ENCODE results near the gene HMGCL. TPM values are rescaled to one million over a fixed set of nuclear protein-coding genes. Genes with fewer than 3 reads are reported as not detected.

The HMGCL gene
- polyA plus RNA-seq, 1 experiment, result 39.5 TPM

GRCh38 chr1:23817633-23818032 is 7.6 kb downstream of the HMGCL start:
- no peak for DNase-seq (ENCODE audit: low read depth, low spot score)
- Histone ChIP-seq H3K4me3 (ENCODE audit: low read depth, low read length) (no peak overlapping the region), H3K27me3 (ENCODE audit: control insufficient read depth, insufficient read depth, low read length) (no peaks in the 10 kb centered on the region), H3K9me3 (ENCODE audit: control insufficient read depth, insufficient read depth, low read length) (no peaks in the 10 kb centered on the region), H3K27ac (ENCODE audit: low read depth, low read length) (no peak overlapping the region)
- ChIA-PET CTCF (interaction anchor here (1.0 to 1.5 kb wide), 2 partner anchors 8 to 99 kb away, joined by 3 to 6 read pairs; no protein-coding TSS in a partner anchor), POLR2A (no interaction called here)
- TF ChIP-seq, protein P1, sequence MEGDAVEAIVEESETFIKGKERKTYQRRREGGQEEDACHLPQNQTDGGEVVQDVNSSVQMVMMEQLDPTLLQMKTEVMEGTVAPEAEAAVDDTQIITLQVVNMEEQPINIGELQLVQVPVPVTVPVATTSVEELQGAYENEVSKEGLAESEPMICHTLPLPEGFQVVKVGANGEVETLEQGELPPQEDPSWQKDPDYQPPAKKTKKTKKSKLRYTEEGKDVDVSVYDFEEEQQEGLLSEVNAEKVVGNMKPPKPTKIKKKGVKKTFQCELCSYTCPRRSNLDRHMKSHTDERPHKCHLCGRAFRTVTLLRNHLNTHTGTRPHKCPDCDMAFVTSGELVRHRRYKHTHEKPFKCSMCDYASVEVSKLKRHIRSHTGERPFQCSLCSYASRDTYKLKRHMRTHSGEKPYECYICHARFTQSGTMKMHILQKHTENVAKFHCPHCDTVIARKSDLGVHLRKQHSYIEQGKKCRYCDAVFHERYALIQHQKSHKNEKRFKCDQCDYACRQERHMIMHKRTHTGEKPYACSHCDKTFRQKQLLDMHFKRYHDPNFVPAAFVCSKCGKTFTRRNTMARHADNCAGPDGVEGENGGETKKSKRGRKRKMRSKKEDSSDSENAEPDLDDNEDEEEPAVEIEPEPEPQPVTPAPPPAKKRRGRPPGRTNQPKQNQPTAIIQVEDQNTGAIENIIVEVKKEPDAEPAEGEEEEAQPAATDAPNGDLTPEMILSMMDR (IDR thresholded peaks at IDR 0.05; ENCODE audit: low read depth, low read length), result no peak

GRCh38 chr1:23816906-23817305 is 8.3 kb downstream of the HMGCL start:
- no peak overlapping the region for H3K27ac ChIP-seq (ENCODE audit: low read depth, low read length)
- ChIA-PET POLR2A (no interaction called here), CTCF (no interaction called here)
- no peak for DNase-seq (ENCODE audit: low read depth, low spot score)
- H3K27me3 ChIP-seq (ENCODE audit: control insufficient read depth, insufficient read depth, low read length), result no peaks in the 10 kb centered on the region
- TF ChIP-seq, protein P1 (IDR thresholded peaks at IDR 0.05; ENCODE audit: low read depth, low read length), result no peak
- no peak overlapping the region for H3K4me3 ChIP-seq (ENCODE audit: low read depth, low read length)
- H3K9me3 ChIP-seq (ENCODE audit: control insufficient read depth, insufficient read depth, low read length), result no peaks in the 10 kb centered on the region

GRCh38 chr1:23816361-23816760 is 8.9 kb downstream of the HMGCL start:
- TF ChIP-seq, protein P1 (IDR thresholded peaks at IDR 0.05; ENCODE audit: low read depth, low read length), result no peak
- CTCF ChIA-PET, result no interaction called here

GRCh38 chr1:23814016-23814415 is 11.2 kb downstream of the HMGCL start:
- no peaks in the 10 kb centered on the region for H3K27me3 ChIP-seq (ENCODE audit: control insufficient read depth, insufficient read depth, low read length)
- no peak overlapping the region for H3K4me3 ChIP-seq (ENCODE audit: low read depth, low read length)
- no peak overlapping the region for H3K27ac ChIP-seq (ENCODE audit: low read depth, low read length)
- TF ChIP-seq, protein P1 (IDR thresholded peaks at IDR 0.05; ENCODE audit: low read depth, low read length), result no peak
- ChIA-PET CTCF (interaction anchor here (0.5 kb wide), 1 partner anchor 8 kb away, joined by 5 read pairs; no protein-coding TSS in a partner anchor), POLR2A (interaction anchor here (1.4 kb wide), 1 partner anchor 11 kb away, joined by 3 read pairs; the partner anchor contains the start of gene HMGCL)
- no peaks in the 10 kb centered on the region for H3K9me3 ChIP-seq (ENCODE audit: control insufficient read depth, insufficient read depth, low read length)
- no peak for DNase-seq (ENCODE audit: low read depth, low spot score)

More at GRCh38 chr1:23816361-23816760, 8.9 kb downstream of the HMGCL start:
- POLR2A ChIA-PET, result no interaction called here
- no peak overlapping the region for H3K27ac ChIP-seq (ENCODE audit: low read depth, low read length)
- H3K27me3 ChIP-seq (ENCODE audit: control insufficient read depth, insufficient read depth, low read length), result no peaks in the 10 kb centered on the region
- H3K4me3 ChIP-seq (ENCODE audit: low read depth, low read length), result no peak overlapping the region
- no peaks in the 10 kb centered on the region for H3K9me3 ChIP-seq (ENCODE audit: control insufficient read depth, insufficient read depth, low read length)
- no peak for DNase-seq (ENCODE audit: low read depth, low spot score)

GRCh38 chr1:23810818-23811540 is 14.2 kb downstream of the HMGCL start:
- ChIA-PET POLR2A (interaction anchor here (0.7 to 0.9 kb wide), 2 partner anchors 9 to 15 kb away, joined by 3 read pairs; partner anchors contain the start of gene HMGCL), CTCF (interaction anchor here (0.7 to 1.7 kb wide), 7 partner anchors 8 to 106 kb away, joined by 3 to 8 read pairs (median 4); no protein-coding TSS in a partner anchor)
- TF ChIP-seq, protein P1 (IDR thresholded peaks at IDR 0.05; ENCODE audit: low read depth, low read length), result peak; percentile 59
- DNase-seq (ENCODE audit: low read depth, low spot score), result no peak
- no peak overlapping the region for H3K27ac ChIP-seq (ENCODE audit: low read depth, low read length)
- no peaks in the 10 kb centered on the region for H3K27me3 ChIP-seq (ENCODE audit: control insufficient read depth, insufficient read depth, low read length)
- no peak overlapping the region for H3K4me3 ChIP-seq (ENCODE audit: low read depth, low read length)
- H3K9me3 ChIP-seq (ENCODE audit: control insufficient read depth, insufficient read depth, low read length), result no peaks in the 10 kb centered on the region
